Loucy (cell line): Measurements from ENCODE around the gene CFAP119.

Experiments used
- CTCF ChIP-seq: fragments of 200-600 bp; sonication (generic); conservative IDR thresholded peaks from 2 replicates; pipeline ENCODE4 v1.5.1; 2014; ENCODE audit warnings: mild to moderate bottlenecking, antibody characterized with exemption, low read length
- EZH2phosphoT487 ChIP-seq: fragments of 200-600 bp; IDR thresholded peaks from 2 replicates; pipeline ENCODE4 v1.6.1; 2018; ENCODE audit warnings: antibody characterized with exemption, mild to moderate bottlenecking, moderate library complexity, borderline replicate concordance

GRCh38 chr16:30769379-30770089 is 7.7 kb upstream of the CFAP119 start:
- no peak for TF ChIP-seq CTCF
- TF ChIP-seq EZH2phosphoT487 = no peak
